HL-60 (cell line): ENCODE data around the gene ZMYM2.

Source experiments
- GABPA ChIP-seq: IDR thresholded peaks from 2 replicates; pipeline ENCODE4 v1.6.1; 2012; ENCODE audit warnings: low read depth
- POLR2AphosphoS5 ChIP-seq: IDR thresholded peaks from 2 replicates; pipeline ENCODE4 v1.6.1; 2012; ENCODE audit warnings: low read depth
- REST ChIP-seq: IDR thresholded peaks from 2 replicates; pipeline ENCODE4 v1.6.1; 2012; ENCODE audit warnings: low read depth; ENCODE audit not compliant: insufficient replicate concordance
- SPI1 ChIP-seq: IDR thresholded peaks from 2 replicates; pipeline ENCODE4 v1.6.1; 2012; ENCODE audit warnings: low read depth, mild to moderate bottlenecking, borderline replicate concordance
- TF ChIP-seq, protein P1 (sequence below): IDR thresholded peaks from one replicate; pipeline ENCODE4 v1.5.1; 2011; ENCODE audit warnings: low read length, control low read depth, inconsistent platforms; ENCODE audit not compliant: insufficient read depth

DNA sequence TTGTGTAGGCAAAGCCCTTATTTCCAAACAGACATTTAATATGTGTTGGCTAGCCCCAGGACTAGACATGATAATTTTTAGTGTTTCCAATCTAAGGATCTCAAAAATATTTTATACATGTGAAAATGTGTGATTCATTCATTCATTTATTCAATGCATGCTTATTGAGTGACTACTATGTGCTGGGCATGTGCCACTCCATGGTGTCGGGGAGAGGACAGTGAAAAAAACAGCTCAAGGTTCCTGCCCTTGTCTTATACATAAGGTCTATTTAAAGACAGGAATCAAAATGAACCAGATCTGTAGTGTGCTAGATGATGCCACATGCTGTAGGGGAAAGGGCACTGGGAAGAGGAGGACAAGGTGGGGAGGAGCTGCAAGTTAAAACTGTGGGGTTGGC lies 165.8 kb downstream of the ZMYM2 start:
- TF ChIP-seq, protein P1, sequence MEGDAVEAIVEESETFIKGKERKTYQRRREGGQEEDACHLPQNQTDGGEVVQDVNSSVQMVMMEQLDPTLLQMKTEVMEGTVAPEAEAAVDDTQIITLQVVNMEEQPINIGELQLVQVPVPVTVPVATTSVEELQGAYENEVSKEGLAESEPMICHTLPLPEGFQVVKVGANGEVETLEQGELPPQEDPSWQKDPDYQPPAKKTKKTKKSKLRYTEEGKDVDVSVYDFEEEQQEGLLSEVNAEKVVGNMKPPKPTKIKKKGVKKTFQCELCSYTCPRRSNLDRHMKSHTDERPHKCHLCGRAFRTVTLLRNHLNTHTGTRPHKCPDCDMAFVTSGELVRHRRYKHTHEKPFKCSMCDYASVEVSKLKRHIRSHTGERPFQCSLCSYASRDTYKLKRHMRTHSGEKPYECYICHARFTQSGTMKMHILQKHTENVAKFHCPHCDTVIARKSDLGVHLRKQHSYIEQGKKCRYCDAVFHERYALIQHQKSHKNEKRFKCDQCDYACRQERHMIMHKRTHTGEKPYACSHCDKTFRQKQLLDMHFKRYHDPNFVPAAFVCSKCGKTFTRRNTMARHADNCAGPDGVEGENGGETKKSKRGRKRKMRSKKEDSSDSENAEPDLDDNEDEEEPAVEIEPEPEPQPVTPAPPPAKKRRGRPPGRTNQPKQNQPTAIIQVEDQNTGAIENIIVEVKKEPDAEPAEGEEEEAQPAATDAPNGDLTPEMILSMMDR: no peak
- TF ChIP-seq POLR2AphosphoS5 (no peak), REST (no peak), SPI1 (no peak), GABPA (no peak)
